ENCODE measurements around the gene ALDH7A1. TPM values are rescaled to one million over a fixed set of nuclear protein-coding genes. Genes with fewer than 3 reads are reported as not detected.

ALDH7A1 gene
- total RNA-seq, 1 donor from 2014 or later = 246 TPM

DNA sequence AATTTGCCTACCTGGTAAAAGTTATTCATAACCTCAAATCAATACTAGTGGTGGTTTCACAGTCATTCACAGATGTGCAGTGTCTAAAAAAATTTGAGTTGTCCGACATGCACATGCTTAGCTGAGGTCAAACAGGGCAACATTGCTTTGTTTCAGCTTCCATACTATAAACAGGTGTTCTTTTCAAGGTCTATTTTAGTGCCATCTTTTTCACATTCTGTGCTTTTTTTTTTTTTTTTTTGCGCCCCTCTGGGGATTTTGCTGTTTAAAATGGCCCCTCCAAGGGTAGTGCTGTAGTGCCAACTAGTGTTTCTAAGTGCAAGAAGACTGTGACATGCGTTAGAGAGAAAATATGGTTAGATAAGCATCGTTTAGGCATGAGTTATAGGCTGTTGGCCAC lies 20.3 kb upstream of the ALDH7A1 start:
- TF ChIP-seq, protein P1, sequence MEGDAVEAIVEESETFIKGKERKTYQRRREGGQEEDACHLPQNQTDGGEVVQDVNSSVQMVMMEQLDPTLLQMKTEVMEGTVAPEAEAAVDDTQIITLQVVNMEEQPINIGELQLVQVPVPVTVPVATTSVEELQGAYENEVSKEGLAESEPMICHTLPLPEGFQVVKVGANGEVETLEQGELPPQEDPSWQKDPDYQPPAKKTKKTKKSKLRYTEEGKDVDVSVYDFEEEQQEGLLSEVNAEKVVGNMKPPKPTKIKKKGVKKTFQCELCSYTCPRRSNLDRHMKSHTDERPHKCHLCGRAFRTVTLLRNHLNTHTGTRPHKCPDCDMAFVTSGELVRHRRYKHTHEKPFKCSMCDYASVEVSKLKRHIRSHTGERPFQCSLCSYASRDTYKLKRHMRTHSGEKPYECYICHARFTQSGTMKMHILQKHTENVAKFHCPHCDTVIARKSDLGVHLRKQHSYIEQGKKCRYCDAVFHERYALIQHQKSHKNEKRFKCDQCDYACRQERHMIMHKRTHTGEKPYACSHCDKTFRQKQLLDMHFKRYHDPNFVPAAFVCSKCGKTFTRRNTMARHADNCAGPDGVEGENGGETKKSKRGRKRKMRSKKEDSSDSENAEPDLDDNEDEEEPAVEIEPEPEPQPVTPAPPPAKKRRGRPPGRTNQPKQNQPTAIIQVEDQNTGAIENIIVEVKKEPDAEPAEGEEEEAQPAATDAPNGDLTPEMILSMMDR (IDR thresholded peaks at IDR 0.05; ENCODE audit: unreplicated experiment) = no peak
- no peaks in the 10 kb centered on the region for H3K27me3 Mint-ChIP-seq
- no peak overlapping the region for H3K4me3 Mint-ChIP-seq (ENCODE audit: low read depth)
- H3K4me1 Mint-ChIP-seq (ENCODE audit: low read depth) = no peaks in the 10 kb centered on the region
- H3K9me3 Mint-ChIP-seq (ENCODE audit: low read depth) = no peaks in the 10 kb centered on the region
- H3K36me3 Mint-ChIP-seq (ENCODE audit: insufficient read depth) = peaks cover 18% of the 10 kb centered on the region
- H3K27ac Mint-ChIP-seq = peak overlapping the region; percentile 64
- no peak for DNase-seq (ENCODE audit: low spot score, unreplicated experiment)

GRCh38 chr5:126613941-126614592 lies 19.0 kb upstream of the ALDH7A1 start:
- no peaks in the 10 kb centered on the region for H3K9me3 Mint-ChIP-seq (ENCODE audit: low read depth)
- TF ChIP-seq, protein P1 (IDR thresholded peaks at IDR 0.05; ENCODE audit: unreplicated experiment) = no peak
- no peak overlapping the region for H3K27ac Mint-ChIP-seq
- H3K4me3 Mint-ChIP-seq (ENCODE audit: low read depth) = no peak overlapping the region
- peaks cover 5% of the 10 kb centered on the region for H3K4me1 Mint-ChIP-seq (ENCODE audit: low read depth)
- H3K36me3 Mint-ChIP-seq (ENCODE audit: insufficient read depth) = peaks cover 21% of the 10 kb centered on the region
- no peaks in the 10 kb centered on the region for H3K27me3 Mint-ChIP-seq
- no peak for DNase-seq (ENCODE audit: low spot score, unreplicated experiment)

- Mint-ChIP-seq H3K9me3 (ENCODE audit: low read depth) (no peaks in the 10 kb centered on the region), H3K4me1 (ENCODE audit: low read depth) (peaks cover 8% of the 10 kb centered on the region), H3K27ac (no peak overlapping the region), H3K27me3 (no peaks in the 10 kb centered on the region), H3K36me3 (ENCODE audit: insufficient read depth) (peaks cover 25% of the 10 kb centered on the region), H3K4me3 (ENCODE audit: low read depth) (no peak overlapping the region)
- DNase-seq (ENCODE audit: low spot score, unreplicated experiment) = no peak
- TF ChIP-seq, protein P1 (IDR thresholded peaks at IDR 0.05; ENCODE audit: unreplicated experiment) = no peak
Observed at GRCh38 chr5:126610616-126611015, 15.6 kb upstream of the ALDH7A1 start.

GRCh38 chr5:126610160-126610559 lies 15.1 kb upstream of the ALDH7A1 start:
- H3K27ac Mint-ChIP-seq = peak overlapping the region; percentile 85
- no peaks in the 10 kb centered on the region for H3K27me3 Mint-ChIP-seq
- no peak overlapping the region for H3K4me3 Mint-ChIP-seq (ENCODE audit: low read depth)
- DNase-seq (ENCODE audit: low spot score, unreplicated experiment) = no peak
- TF ChIP-seq, protein P1 (IDR thresholded peaks at IDR 0.05; ENCODE audit: unreplicated experiment) = no peak
- H3K9me3 Mint-ChIP-seq (ENCODE audit: low read depth) = no peaks in the 10 kb centered on the region
- H3K36me3 Mint-ChIP-seq (ENCODE audit: insufficient read depth) = peaks cover 26% of the 10 kb centered on the region
- peaks cover 10% of the 10 kb centered on the region for H3K4me1 Mint-ChIP-seq (ENCODE audit: low read depth)

- Mint-ChIP-seq H3K9me3 (ENCODE audit: low read depth) (no peaks in the 10 kb centered on the region), H3K4me1 (ENCODE audit: low read depth) (peaks cover 18% of the 10 kb centered on the region), H3K36me3 (ENCODE audit: insufficient read depth) (peaks cover 29% of the 10 kb centered on the region), H3K27ac (no peak overlapping the region), H3K4me3 (ENCODE audit: low read depth) (no peak overlapping the region), H3K27me3 (no peaks in the 10 kb centered on the region)
- no peak for DNase-seq (ENCODE audit: low spot score, unreplicated experiment)
- TF ChIP-seq, protein P1 (IDR thresholded peaks at IDR 0.05; ENCODE audit: unreplicated experiment) = no peak
Observed at GRCh38 chr5:126605525-126605924, 10.5 kb upstream of the ALDH7A1 start.

All from progenitor cell of endocrine pancreas (in vitro differentiated cells).